GM19025 (cell line): Measurements from ENCODE around the gene SRD5A2.
"Not testable (repeated sequence)": the region's sequence is repeated elsewhere in the genome, so short reads cannot be mapped to it uniquely, and the experiment has no call there.

Source experiments
- ATAC-seq: cut with Tn5 transposase; IDR thresholded peaks from one replicate; pipeline ENCODE4 v1.9.1; 2021; ENCODE audit warnings: mild to moderate bottlenecking, low read depth, moderate library complexity; ENCODE audit not compliant: unreplicated experiment

The SRD5A2 gene

DNA sequence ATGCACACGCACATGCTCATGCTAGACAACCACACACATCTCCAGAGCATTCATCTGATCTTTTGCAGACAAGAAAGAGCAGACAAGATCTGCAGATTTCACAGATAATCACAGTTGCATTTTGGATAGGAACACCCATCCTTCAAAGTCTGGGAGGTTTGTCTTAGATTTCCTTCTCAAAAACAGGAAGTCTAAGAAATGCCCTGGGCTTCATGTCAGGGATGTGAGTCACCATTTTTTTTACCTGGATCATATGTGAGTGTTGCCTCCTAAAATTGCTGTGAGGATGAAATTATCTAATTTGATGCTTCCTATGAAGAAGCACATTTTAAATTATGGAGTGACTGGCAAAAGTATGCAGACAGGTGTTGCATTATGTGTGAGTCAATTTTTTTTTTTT, 46.1 kb downstream of the SRD5A2 start:
- ATAC-seq: no peak

- ATAC-seq: no peak
Measured at GRCh38 chr2:31533036-31533435, 47.7 kb downstream of the SRD5A2 start.

GRCh38 chr2:31531101-31531500, 49.6 kb downstream of the SRD5A2 start:
- no peak for ATAC-seq

- no peak for ATAC-seq
Measured at GRCh38 chr2:31529256-31529655, 51.5 kb downstream of the SRD5A2 start.

- ATAC-seq: no peak
Measured at GRCh38 chr2:31528823-31529222, 51.9 kb downstream of the SRD5A2 start.

DNA sequence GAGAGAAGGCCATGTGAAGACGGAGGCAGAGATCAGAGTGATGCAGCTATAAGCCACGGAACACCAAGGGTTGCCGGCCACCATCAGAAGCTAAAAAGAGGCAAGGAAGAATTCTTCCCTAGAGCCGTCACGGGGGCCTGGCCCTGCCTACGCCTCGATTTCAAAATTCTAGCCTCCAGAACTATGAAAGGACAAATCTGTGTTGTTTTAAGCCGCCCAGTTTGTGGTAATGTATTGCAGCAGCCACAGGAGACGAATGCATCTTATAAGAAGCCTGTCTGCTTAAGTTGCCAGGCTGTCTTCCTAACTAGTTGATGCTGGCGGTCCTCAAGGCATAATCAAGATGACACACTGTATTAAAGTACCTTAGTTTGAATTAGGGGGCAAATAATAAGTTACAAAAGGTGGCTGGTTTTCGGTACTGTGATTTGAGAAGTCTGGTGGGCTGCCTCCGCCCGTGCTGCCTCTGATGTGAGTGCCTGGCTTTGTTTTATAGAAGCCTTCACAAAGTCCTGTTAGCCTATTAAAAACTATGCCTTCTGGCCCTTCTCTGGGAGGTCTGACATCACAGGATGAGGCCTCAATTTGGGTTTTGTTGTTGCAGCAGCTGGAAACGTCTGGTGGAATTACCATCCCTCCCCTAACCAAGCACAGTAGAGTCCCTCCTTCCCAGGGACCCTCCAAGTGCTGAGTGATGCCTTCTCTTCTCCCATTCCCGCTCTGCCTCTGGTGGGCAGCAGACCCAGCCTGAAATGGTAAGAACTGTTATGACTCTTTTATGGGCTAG, 53.6 kb downstream of the SRD5A2 start:
- no peak for ATAC-seq

DNA sequence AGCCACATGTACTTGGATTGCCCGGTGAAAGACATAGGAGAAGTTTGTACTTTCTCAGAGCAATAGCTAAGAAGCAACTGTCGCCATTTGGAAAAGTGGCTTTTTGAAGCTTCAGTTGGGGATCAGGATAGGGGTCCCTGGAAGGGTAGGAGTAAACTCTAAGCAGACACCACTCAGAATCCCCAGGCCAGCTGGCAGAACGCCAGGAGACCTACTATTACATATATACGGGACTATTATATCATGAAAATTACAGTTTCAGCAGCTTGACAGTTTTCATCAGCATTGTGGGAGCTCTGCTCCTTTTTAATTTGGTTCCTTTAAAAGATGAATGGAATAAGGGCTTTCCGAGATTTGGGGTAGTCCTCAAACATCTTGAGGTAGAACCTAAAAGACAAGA, 54.9 kb downstream of the SRD5A2 start:
- ATAC-seq: no peak

- no peak for ATAC-seq
Measured at GRCh38 chr2:31524592-31524991, 56.1 kb downstream of the SRD5A2 start.

GRCh38 chr2:31523871-31524492, 56.8 kb downstream of the SRD5A2 start:
- ATAC-seq: no peak

GRCh38 chr2:31522786-31523185, 58.0 kb downstream of the SRD5A2 start:
- ATAC-seq: no peak

- no peak for ATAC-seq
Measured at GRCh38 chr2:31517442-31518203, 63.1 kb downstream of the SRD5A2 start.

- ATAC-seq: no peak
Measured at GRCh38 chr2:31515586-31515985, 65.2 kb downstream of the SRD5A2 start.

GRCh38 chr2:31513553-31513952, 67.2 kb downstream of the SRD5A2 start:
- no peak for ATAC-seq

GRCh38 chr2:31511376-31511775, 69.4 kb downstream of the SRD5A2 start:
- no peak for ATAC-seq

GRCh38 chr2:31505111-31505510, 75.6 kb downstream of the SRD5A2 start:
- ATAC-seq: no peak

DNA sequence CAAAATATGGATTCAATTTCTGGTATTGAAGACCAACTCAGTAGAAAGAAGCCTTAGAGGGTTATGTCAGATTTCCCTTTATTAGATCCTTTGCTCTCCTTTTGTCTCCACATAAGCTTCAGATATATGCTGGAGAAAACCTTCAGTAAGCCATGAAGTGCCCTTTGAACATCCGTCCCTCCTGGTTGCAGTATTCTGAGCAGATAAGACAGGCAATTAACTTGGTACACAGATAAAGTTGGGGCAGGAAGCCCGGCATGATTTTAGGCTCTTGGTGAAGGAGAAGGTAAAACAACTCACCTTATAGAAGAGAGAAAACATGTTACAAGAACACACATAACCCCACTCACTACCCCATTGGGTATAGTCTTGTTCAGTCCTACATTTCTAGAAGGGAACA, 76.4 kb downstream of the SRD5A2 start:
- ATAC-seq: no peak

GRCh38 chr2:31496451-31496874, 84.3 kb downstream of the SRD5A2 start:
- not testable (repeated sequence) for ATAC-seq

DNA sequence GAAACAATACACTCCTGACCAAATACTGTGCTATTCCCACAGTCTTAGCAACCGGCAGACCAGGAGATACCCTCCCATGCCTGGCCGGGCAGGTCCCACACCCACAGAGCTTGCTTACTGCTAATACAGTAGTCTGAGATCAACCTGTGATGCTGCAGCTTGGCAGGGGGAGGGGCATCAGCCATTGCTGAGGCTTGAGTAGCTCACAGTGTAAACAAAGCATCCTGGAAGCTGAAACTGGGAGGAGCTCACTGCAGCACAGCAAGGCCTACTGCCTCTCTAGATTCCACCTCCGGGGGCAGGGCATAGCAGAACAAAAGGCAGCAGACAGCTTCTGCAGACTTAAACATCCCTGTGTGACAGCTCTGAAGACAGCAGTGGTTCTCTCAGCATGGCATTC, 91.4 kb downstream of the SRD5A2 start:
- not testable (repeated sequence) for ATAC-seq

DNA sequence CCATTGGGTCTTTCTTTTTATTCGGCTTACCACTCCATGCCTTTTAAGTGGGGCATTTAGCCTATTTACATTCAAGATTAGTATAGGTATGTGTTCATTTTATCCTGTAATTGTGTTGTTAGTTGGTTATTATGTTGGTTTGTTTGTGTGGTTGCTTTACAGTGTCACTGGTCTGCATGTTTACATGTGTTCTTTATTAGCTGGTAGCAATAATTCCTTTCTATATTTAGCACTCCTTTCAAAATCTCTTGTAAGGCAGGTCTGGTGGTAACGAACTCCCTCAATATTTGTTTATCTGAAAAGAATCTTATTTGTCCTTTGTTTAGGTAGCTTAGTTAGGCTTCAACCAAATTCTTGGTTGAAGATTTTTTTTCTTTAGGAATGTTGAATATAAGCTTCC, 97.5 kb downstream of the SRD5A2 start:
- no peak for ATAC-seq

DNA sequence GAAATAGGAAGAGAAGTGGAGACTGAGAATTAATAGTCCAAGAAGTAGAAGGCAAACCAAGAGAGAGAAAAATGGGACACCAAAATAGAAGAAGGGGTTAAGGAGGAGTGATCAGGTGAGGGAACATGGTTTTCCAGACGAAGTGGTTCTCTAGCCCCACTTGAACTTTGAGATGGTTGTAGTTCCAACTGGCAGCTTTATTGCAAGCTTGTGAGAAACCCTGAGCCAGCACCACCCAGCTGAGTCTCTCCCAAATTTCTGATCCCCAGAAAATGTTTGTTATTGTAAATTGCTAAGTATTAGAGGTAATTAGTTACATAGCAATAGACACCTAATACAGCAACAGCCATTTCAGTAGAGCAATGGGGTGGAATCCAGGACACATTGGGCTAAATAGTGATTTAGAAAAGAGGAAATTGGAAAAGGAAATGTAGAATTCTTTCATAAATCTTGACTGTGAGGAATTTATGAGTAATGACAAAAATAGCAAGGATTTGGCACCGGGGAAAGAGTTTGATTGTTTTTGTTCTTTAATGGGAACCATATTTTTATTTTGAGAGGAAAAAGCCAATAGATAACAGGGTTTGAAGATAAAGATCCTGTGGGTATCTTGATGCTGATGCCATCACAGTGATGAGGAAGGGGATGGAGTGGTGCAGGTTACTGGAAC, 104.1 kb downstream of the SRD5A2 start:
- no peak for ATAC-seq

- no peak for ATAC-seq
Measured at GRCh38 chr2:31475692-31476091, 105.0 kb downstream of the SRD5A2 start.
